Body of pancreas (tissue), 4 donors: Measurements from ENCODE around the gene GSE1.

Experiments used
- POLR2A ChIP-seq, 3 donors: fragments of 450-650 bp; IDR thresholded peaks; one replicate each; pipeline ENCODE4 v1.6.1; 2016; ENCODE audit warnings: antibody characterized with exemption in 3 of 3, mild to moderate bottlenecking in 2 of 3
- TF ChIP-seq, protein P1 (sequence below), 7 experiments: fragments of 450-650 bp in 4 of 7; fragments of 200-600 bp in 3 of 7; sonication (generic) in 3 of 7; IDR thresholded peaks; one replicate each; pipeline ENCODE4 v1.5.1; 2016 to 2019; ENCODE audit warnings: antibody characterized with exemption in 7 of 7

GRCh38 chr16:85651629-85652430, 38.7 kb downstream of the GSE1 start:
- TF ChIP-seq, protein P1, sequence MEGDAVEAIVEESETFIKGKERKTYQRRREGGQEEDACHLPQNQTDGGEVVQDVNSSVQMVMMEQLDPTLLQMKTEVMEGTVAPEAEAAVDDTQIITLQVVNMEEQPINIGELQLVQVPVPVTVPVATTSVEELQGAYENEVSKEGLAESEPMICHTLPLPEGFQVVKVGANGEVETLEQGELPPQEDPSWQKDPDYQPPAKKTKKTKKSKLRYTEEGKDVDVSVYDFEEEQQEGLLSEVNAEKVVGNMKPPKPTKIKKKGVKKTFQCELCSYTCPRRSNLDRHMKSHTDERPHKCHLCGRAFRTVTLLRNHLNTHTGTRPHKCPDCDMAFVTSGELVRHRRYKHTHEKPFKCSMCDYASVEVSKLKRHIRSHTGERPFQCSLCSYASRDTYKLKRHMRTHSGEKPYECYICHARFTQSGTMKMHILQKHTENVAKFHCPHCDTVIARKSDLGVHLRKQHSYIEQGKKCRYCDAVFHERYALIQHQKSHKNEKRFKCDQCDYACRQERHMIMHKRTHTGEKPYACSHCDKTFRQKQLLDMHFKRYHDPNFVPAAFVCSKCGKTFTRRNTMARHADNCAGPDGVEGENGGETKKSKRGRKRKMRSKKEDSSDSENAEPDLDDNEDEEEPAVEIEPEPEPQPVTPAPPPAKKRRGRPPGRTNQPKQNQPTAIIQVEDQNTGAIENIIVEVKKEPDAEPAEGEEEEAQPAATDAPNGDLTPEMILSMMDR (IDR thresholded peaks at IDR 0.05): no peak
- no peak for TF ChIP-seq POLR2A (IDR thresholded peaks at IDR 0.05)
